ENCODE measurements around the gene KIAA0513.

KIAA0513 gene

DNA sequence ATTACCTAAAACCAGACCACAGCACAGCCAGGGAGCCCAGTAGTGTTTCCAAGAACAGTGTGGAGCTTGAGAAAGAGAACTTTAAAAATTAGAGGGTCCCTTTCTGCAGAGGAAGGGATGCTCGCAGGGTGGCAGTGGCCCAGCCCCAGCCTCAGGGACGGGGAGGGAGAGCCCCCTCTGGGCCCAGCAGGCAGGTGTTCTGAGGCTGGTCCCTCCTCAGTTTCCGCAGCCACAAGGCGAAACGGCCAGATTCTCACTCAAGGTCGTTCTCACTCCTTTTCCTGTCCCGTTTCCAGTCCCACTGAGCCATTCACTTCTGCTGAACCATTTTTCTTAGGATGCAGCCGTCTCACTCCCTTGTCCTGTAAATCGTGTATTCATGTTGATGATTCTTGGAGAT is 64.7 kb downstream of the KIAA0513 start:
- no peak for DNase-seq

DNA sequence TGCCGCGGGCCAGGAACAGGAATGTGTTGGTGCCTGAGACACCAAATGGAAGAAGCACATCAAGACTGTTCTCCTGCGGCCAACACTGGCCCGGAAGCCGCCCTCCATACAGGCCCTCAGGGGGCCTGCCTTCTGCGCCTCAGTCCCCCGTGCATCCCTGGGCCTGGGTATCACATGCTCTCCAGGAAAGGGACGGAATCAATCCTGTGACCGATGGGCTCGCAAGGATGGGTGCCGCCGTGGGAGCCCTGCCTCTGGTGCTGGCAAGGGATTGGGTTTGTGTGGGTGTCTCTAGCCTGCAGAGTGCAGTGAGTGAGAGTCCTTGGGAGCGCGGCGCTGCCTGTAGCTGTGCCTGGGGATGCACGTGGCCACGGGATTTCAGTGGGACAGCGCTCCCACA is 65.3 kb downstream of the KIAA0513 start:
- DNase-seq: no peak

DNA sequence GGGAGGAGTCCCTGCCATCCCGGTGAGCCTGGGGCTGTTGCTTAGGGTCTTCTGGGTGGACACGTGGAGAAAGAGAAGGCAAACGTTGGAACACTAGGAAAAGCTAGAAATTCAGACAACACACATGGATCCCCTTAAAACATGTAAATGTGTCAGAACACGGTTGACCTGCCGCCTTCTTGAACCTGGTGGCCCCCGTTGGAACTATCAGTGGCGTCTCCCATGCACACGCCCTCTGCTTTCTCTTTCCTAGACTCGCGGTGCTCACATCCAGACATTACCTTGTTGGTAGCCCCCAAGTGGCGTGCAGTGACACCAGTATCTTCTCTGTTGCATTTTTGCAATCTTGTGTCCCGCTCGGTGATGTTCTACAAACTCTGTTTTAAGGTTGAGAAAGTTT is 66.1 kb downstream of the KIAA0513 start:
- no peak for DNase-seq

DNA sequence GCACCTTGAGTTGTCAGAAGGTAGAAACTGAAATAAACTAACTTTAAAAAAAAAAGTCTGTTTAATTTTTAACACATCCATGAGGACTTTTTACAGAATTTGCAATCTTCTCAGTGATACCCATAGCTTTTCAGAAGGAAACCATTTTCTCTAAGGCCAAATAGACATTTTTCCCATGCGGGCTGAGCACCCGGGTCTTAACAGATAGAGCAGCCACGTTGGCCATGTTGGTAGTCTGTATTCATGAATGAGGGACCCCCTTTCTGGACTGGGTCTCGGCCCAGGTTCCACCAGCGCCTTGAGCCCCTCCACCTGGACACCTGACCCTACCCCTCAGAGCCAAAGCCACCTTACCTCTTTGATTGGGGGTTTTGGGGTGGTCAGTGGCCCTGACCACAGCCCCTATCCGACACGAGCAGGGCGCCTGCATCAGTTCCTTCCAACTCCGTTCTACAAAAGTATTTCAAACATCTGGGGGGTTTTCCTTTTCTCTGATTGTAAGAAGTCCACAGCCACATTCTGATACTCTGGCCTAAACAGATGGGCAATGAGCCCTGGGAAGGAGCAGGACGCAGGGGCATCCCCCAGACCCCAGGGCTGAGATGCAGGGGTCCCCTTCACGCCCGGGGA is 66.7 kb downstream of the KIAA0513 start:
- no peak for DNase-seq

DNA sequence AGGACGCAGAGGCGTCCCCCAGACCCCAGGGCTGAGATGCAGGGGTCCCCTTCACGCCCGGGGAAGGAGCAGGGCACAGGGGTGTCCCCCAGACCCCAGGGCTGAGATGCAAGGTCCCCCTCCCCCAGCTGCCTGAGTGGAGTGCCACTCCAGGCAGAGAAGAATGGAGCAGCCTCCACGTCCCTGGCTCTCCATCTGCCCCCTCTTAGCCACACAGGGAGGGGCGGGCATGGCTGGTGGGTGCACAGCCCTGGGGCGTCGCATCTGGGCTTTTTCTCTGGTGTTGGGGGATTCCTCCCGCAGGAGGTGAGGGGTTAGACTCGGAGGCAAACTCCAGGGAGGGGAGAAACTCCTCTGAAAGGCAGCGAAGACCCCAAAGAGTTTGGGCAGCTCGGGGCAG is 67.2 kb downstream of the KIAA0513 start:
- no peak for DNase-seq

DNA sequence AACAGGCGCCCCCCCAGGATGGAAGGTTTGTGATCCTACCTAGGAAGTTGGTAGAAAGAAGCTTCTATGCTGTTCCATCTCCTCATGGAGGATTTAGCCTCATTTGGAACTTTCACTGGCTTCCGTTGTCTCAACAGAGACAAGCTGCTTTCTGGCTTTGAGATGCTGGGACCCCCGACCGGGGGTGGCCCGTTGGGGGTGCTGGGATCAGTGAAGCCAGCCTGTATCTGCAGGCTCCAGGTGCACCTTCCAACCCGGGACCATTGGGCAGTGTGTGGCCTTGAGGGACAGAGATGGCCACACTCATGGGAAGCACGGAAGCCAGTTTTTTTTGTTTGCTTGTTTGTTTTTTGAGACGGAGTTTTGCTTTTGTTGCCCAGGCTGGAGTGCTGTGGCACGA is 69.3 kb downstream of the KIAA0513 start:
- DNase-seq: no peak

DNA sequence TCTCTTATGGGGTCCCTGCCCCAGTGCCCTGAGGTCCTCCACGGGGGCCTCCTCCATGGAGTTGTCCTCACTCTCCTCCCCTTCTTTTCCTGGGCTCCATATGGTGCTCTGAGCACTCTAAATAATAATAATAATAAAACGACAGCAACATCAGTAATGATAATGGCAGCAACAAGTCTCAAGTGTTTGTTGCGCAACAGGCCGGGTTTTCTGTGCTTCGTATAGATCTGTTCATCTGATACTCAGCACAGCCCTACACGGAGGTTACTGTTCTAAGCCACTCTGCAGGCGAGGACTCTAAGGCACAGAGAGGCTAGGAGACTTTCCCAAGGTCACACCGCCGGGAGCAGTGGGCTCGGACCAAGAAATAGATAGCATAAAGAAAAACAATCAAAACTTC is 71.0 kb downstream of the KIAA0513 start:
- no peak for DNase-seq

DNA sequence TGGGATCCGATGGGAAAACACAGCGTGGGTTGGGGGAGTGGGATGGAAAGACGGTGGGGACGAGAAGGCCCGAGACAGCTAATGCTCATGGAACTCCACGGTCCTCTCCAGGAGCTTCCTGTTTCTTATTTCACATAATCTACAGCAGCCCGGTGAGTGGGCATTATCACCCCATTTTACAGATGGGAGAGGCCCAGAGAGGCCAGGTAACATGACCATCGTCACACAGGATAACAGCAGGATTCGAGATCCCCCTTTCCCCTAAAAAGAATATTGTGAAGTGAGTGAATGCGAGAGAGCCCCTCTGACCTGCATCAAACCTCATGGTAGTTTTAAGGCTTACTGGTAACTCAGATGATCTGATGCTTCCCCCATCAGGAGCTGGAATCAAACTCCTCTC is 72.7 kb downstream of the KIAA0513 start:
- no peak for DNase-seq

DNA sequence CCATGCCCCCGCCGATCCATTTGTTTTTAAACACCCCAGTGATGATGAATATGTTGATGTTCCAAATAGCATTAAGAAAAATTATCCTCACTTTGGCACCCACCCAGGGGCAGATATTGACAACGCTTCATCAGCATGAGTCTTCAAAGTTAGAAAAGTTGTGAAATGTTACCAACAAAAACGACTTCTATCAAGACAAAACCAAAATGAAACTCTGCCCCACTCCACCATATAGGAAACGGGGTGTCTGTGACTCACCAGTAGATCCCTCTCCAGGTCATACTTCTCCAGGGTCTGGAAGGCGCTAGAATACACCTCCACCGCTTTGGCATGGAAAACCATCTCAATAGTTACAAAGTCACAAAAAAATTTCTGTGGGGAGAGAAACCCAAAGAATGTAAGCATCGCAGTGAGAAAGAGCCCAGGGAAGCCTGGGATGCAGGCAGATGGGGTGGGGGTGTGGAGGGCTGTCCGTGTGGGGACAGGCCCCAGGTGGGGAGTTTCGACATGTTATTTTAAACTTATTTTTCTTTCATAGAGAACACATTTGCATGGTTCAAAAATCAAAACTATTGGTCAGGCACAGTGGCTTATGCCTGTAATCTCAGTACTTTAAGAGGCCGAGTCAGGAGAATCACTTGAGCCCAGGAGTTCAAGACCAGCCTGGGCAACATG is 74.5 kb downstream of the KIAA0513 start:
- no peak for DNase-seq

DNA sequence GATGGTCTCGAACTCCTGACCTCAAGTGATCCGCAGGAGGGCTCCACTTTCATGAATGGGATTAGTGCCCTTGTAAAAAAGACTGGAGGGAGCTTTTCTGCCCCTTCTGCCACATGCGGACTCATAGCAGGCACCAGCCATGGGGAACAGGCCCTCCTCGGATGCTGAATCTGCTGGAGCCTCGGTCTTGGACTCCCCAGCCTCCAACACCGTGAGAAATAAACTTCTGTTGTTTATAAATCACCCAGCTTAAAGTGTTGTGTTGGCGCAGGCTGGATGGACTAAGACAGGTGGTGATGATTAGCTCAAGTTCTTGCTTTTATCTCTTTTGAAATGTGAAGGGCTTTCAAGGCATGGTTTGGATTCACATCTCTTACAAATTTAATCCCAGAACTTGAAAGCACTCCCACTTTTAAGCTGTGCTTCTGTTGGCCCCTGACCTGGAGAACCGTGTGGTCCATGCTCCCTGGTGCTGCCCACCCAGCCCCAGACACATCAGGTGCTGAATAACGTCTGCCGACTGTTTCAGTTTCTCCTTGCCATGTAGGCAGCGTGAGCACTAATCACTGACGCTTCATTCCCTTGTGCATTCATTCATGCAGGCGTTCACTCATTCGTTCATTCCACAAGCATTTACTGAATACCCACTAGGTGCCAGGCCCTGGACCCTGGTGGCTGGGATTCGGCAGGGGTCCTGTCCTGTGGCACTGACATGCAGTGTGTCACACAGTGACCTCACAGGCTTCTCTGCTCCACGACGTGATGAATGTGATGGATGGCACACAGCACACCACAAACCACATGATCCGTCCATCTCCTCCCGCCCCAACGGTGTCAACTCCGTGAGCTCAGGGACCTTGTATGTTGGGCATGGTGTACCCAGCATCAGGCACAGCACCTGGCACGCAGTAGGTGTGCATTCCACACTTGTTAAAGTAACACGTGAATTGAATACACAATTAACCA is 75.8 kb downstream of the KIAA0513 start:
- DNase-seq: no peak

DNA sequence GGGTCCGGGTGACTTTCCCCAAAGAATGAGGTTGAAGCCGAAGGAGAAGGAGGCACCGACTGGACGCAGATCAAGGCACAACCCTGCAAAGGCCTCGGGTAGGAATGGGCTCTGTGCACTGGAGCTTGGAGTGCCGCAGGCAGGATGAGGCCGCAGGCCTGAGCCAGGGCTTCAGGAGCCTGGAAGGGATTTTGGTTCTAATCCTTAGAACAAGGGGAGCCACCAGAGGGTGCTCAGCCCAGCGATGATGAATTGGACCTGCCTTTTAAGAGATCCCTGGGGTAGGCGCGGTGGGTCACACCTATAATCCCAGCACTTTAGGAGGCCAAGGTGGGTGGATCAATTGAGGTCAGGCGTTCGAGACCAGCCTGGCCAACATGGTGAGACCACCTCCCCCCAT is 76.6 kb downstream of the KIAA0513 start:
- no peak for DNase-seq

DNA sequence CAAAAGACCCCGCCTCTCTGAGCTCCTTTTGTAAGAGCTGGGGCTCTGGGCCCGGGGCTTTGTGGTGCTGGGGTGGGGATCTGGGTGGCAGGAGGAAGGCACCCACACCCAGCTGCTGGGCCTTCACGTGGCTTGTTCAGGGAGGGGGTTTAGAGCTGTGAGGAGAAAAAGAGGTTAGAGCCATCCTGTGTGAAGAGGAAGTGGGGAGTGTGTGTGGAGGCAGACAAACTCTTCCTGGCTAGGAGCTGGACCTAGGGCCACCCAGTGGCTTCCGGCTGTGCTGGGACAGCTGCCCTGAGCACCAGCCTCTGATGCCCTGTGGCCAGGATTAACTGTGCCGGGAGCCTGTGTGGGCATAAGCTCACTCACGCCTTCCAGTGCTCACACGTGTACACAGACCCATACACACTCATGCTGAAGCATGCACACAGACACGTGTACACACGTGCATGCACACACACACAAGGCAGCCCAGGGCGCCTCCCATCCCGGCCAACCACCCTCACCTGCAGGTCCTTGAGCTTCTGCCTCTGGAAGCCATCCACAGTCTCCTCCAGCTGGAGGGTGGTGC is 77.3 kb downstream of the KIAA0513 start:
- no peak for DNase-seq

DNA sequence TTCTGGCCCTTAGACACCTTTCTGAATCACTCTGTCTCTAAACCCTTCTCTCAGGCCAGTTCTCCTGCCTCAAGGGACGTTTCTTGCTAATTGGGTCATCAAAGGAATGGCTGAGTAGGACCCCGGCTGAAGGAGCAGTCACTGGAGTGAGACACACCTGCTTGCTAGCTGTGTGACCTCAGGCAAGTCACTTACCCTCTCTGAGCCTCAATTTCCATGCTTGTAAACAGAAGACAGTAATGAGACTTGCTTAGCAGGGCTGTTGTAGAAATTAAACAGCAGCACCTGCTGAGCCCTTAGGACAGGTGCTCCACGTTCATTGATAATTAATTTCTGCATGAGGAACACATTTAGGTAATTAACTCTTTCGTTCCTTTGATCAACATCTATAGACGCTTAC is 77.9 kb downstream of the KIAA0513 start:
- no peak for DNase-seq

DNA sequence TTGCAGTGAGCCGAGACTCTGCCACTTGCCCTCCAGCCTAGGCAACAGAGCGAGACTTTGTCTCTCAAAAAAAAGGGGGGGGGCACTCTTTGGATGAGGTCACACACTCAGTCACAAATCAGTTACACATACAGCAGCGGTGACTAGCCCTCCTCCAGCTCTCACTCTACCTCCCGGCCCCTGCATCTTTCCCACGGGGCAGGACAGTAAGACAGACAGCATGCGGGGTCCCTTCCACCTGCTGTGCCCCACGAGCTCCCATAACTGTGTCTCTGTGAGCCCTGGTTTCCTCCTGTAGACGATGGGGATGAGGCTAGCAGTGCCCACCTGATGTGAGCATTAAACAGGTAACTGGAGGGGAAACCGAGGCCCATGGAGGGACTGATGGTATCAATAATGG is 79.5 kb downstream of the KIAA0513 start:
- no peak for DNase-seq

DNA sequence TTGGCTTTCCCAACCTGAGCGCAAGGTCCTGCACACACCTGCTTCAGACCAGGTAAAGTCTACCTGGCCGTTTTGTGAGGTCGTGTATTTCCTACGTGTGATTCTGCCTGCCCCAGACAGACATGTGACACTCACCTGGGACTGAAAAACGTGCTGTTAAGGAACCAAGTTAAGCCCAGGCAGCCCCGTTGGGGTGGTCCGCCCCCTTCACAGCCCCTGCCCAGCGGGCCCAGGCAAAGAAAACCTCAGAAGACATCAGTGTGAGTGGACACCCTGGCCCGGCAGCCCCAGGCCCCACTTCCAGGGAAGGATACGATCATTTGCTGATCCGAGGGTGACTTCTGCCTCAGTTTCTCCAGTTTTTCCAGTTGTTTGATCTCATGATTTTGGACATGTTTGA is 79.9 kb downstream of the KIAA0513 start:
- DNase-seq: no peak

DNA sequence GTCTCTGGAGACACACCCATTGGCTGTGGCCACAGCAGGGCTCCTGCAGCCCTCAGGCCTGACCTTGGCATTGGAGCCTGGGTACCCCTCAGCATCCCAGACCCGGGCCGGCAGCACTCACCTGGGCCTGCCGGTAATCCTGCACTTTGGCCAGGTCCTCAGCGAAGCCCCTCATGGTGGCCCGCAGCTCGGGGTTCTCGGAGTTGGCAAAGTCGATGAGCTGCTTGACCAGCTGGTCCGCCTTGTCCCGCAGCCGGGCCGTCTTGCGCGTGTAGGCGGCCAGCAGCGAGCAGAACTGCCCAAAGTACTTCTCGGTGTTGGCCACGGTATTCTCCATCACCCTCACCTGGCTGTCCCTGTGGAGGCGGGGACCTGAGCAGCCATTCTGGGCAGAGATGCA is 82.5 kb downstream of the KIAA0513 start:
- DNase-seq: no peak

DNA sequence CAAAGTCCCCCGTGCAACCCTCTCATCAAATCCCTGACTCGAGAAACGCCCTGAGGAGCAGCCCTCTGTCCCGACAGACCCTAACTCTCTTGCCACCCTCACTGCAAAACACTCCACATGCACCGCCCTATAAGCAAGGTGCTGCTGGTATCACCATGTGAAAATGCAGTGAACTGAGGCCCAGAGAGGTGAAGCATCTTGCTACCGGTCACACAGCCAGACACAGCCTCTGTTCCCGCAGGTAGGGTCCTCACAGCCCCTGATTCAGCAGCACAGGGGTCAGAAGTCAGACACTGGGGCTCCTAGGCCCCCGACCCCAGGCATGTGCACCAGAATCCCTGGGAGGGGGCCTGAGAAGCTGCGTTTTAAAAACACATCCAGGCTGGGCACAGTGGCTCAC is 83.6 kb downstream of the KIAA0513 start:
- no peak for DNase-seq

DNA sequence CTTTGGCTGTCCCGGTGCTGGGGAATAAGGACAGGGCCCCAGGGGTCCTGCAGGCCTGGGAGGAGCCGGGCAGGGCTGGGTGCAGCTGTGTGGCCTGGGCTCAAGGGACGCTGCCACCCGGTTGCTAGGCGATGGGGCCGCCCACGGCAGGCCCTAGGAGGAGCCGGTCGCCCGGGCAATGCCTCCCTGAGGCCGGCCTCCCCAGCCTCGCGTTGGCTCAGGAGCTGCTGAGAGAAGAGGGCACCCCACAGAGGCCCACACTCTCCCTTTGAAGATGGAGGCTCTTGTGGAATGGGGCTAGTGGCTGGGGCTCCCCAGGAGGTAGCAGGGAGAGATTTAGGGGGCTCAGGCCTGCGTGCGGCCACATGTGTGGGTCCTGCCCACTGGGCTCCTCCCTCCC is 84.8 kb downstream of the KIAA0513 start, which contains the start of gene CIBAR2:
TSS of gene CIBAR2 (minus strand) at position 109 of the 400 bp plus-strand sequence. CDS start 120 bp downstream, outside the sequence.
- DNase-seq: no peak

DNA sequence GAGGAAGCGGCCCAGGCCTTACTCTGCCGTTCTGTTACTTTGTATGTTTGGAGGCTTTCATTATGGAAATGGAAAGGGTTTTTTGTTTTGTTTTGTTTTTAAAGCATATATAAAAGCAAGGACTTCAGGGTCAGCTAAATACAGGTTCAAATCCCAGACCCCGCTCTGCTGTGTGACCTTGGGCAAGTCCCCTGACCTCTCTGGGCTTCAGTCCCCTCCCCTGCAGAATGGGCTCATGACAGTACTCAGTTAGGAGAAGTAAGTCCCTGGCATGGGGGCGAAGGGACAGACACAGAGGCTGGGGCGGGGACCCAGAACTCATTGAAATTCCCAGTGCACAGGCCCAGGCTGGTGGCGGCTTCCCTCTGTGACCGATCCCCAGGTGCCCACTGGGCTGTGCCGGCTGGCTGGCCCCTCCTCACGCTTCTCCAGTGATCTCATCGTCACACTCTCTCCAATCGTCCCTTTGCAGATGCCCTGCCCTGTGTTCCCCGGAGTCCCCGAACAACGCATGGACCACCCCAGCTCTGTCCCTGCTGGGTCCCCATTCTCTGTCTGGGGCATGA is 85.7 kb downstream of the KIAA0513 start:
- DNase-seq: no peak

DNA sequence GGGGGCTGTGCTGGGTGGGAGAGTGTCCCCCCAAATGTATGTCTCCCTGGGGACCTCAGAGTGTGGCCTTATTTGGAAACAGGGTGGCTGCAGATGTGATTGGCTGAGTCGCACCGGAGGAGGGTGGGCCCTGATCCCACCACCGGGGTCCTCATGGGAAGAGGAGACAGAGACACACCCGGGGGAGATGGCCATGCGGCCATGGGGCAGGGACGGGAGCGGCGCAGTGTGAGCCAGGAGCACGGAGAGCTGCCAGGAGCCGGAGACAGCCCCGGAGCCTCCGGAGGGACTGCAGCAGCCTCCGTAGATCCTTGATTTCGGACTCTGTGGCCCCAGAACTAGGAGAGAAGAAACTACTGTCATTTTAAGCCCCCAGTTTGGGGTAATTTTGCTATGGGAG is 86.3 kb downstream of the KIAA0513 start:
- DNase-seq: no peak

DNA sequence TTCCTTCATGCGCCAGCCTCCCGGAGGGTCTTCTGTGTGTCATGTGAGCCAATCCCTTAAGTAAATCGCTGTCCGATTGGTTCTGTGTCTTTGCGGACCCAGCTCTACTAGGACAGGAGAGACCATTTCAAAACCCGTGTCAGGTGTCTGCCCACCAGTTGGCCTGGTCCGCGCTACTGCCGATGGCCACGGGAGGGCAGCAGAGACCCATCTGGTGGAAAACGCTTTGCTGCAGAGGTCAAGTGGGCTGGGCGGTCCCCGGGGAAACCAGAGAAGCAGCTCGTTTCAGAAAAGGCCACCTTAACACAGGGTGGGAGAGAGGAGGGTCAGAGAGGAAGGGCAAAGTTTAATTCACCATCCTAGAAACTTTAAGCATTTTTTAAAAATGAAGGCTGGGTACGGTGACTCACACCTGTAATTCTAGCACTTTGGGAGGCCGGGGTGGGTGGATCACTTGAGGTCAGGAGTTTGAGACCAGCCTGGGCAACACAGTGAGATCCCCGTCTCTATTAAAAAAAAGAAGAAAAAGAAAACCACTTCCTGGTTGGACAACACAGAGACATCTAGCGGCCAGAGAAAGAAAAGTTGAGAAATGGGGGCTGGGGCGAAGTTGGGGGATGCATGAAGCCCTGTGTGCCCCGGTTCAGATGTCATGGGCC is 87.4 kb downstream of the KIAA0513 start:
- DNase-seq: peak; percentile 84

DNA sequence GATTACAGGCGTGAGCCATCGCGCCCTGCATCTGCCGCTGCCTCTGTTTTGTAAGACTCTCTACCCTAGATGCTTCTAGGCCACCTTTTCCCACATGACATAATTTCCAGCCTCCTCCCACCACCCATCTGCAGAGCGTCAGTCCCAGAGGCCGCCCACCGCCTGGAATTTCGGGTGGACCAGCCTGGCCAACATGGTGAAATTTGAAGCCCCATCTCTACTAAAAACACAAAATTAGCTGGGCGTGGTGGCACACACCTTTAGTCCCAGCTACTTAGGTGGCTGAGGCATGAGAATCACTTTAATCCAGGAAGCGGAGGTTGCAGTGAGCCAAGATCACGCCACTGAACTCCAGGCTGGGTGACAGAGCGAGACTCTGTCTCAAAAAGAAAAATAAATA is 89.8 kb downstream of the KIAA0513 start:
- no peak for DNase-seq

DNA sequence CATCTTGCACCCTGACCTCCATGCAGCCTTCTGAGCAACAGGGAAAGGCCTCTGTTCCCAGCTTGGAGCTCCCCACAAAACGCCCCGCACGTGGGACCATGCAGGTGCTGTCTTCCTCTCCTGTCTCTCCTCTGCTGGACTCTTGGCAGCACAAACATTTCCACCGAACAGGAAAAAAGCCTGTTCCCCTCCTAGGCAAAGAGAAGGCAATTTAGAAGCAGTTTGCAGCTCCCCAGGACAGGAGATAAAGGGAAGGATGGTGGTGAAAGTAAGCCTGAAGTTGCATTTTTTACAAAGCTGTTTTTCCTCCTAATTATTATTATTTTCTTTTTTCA is 92.4 kb downstream of the KIAA0513 start:
- no peak for DNase-seq
